HS-27A (cell line): ENCODE data around the gene TMEM100.

Experiments used
- DNase-seq: peaks from one replicate; pipeline ENCODE4 v3.0.0-alpha.2; 2012; ENCODE audit warnings: low read depth, missing footprints

The TMEM100 gene

DNA sequence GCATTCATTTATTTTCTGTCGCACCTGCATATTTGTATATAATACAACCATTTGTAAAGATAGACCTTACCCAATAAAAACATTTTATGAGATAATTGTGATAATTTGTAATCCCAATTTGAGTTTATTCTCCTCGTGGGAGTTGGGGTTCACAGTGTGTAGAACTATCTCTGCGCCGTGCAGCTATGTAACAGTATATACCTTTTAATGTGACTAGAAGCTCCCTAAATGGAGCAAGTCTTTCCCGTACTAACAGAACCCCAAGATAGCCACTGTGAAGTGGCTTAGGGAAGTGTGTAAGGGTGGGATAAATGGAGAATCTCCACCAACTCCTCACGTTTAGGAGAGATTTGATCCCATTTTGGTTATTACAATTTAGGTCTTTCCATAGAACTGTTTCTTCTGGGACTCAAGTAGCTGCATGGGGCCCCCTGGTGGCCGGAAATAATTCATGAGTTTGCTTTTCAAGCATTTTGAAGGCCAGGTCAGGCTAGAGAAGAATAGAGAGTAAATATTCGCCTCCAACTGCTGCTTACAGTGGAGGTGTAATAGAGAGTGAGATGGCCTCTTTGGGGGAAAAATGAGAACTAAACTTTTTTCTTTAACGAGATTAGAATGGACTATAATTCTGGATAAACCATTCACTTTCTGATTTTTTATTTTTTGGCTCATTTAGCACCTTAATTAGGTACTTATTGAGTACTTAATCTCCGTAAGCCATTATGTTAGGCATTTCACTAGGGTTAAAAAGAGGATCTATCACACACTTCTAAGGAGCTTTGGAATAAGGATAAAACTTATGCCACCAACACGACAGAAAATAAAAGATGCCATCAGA lies 4.5 kb downstream of the TMEM100 start:
- DNase-seq = no peak

DNA sequence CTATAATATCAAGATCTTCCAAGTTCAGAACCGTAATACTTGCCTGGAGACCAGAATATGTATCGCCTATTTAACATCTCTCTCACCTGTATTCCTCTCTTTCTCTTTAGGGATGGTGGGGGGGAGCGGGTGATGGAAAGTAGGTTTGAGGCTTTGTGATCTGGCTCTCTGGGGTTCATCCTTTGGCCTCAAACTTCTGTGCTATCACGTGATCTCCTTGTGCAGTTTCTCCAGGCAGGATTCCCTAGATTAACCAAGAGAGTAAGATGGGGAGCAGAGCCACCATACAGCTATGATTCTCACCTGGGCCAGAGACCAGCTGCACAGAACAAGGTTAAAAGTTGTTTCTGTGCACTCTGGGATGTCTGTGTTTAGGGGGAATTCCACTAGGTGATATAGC lies 5.2 kb downstream of the TMEM100 start:
- DNase-seq = no peak

DNA sequence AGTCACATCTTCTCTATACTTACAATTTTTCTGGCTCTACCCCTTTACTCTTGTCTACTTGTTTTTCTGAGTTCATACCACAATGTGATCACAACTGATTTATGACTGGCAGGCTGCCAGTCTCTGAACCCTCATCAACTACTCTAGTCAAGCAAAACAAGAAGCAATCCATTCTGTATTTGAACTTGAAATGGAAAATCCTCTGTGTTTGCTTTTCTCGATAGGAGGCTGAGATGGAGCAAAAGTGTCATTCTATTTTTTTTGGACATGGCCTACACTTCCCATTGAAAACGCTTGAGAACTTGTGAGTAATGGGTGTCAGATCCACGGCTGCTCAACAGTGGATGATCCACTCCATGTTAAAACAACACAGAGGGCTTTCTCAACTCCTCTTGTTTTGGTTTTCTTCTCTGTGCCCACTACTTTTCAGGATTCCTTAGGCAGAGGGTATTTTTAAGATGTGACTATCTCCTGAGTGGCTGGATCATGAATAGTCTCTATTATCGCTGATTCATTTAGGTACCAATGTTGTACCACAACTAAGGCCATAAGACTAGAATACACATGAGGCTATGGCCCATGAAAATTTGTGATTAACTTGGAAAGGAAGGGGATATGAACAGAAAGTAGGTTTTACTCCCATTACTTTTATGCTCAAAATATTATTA lies 11.7 kb downstream of the TMEM100 start:
- DNase-seq = no peak

DNA sequence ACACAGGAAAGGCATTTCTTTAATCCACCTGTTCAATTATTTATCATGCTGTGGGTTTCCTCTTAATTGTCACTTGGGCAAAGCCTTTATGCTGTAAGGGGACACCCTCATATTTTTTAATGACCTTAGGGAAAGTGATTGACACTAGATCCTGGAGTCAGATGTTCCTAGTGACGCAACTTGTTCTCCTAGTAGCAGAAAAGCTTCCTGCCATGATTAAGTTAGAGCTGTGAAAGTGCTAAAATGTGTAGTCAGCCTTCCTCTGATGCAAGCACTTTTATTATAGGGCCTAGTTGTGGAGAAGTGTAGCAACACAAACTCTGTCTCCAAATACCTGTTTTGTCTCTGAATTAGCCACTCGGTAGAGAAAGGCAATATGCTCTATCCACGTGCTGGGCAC lies 12.3 kb downstream of the TMEM100 start:
- no peak for DNase-seq

DNA sequence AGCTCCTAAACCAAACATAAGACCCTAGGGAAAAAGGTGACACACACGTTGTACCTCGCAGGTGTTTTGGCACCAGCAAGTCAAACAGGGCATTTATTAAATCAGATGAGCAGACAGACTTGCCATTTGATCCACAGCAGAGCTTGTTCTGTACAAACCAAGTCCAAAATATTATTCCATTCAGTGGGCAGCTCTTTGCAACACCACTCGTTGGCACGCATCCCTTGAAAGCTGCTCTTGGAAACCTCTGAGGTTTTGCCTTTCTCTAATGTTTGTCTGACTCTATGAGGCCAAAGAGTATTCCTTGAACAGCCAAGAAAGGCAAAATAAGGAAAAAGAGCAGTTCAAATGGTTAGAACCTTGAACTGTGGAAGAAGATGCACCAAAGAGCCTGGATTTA lies 12.7 kb downstream of the TMEM100 start:
- no peak for DNase-seq

DNA sequence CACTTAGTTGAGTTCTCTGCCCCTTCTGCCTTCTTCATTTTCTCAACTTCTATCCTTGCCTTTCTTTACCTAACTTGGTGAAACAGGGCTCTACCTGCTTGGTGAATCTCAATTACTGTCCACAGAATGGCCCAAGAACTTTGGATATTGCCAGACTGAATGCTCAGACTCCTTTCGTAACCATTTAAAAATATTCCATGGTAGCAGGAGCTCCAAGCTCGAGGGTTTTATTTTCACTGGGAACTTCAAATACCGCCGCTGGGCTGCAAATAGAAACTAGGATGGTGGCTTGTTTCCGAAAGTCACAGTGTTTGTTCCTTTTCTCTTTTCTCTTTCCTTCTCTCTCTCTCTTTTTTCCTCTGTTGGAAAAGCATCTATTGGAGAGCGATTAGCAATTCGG lies 13.2 kb downstream of the TMEM100 start:
- no peak for DNase-seq

DNA sequence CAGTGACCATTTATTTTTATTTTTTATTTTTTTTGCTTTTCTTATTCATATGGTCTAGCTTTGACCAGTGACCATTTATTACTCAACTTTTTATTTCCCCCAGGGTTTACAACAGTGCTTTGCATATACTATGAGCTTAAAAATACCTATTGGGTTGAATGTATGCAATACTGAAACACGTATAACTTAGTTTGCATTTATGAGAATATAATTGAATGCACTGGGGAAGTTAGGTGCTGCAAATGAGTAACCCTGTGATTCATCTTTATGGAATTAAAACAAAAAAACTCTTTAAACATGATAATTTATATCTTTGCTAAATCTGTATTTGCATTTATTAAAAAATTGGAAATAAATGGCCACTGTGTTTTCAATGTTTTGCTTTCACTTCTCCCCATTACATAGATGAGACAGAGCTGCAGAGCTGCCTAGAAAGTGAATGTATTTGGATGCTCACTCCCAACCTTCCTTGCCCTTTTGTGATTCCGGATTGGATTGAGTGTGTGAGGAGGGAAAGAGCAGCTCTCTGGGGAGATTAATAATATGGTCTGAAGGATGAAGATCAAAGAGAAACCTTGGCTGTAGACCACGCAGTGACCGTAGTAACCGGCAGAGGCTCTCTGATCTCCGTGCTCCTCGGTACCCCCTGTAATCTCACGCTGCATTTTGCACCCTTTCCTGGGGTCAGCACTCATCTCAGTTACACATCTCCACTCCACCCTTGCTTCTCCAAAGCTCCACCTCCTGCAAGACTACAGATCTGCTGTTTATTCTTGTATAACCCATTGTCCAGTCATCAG lies 14.3 kb downstream of the TMEM100 start:
- DNase-seq = no peak

DNA sequence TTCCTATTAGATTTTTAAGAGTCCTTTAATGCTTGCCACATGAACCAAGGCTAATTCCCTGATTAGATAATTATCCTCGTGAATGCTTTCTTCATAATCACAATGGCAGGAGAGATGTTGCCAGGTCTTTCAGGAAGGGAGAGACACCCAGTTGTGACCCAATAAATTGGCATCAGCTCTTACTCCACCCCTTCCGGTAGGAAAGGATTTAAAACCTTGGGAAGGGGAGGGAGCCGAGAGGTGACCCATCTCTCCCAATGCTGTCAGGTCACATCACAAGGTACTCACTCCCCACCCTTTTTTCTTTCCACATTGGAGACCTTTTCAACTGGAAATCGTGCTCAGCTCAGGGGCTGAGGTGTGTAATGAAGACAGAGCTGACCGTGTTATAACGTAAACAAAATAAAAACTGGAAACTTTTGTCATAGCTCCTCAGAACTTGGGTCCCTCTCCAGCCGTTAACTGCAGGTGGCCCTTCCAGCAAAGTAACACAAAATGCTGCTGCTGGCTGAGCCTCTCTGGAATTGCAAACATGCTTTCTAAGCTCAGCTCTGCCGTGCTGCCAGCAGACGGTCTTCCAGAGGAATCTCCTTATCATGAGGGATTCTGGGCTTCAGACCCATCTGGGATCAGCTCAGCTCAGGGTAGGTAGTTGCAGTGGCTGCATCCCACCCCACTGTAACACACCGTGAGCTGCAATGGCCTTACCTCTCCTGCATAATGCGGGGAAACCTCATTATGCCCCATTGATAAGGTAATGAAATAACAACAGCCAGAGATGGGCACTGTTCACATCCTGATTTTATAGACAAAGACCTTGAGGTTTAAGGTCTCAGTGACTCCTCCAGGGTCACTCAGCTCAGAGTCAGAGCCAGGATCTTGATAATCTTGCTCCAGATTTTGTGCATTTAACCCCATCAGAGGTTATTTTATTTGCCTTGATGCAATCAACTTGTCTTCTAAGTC lies 15.6 kb downstream of the TMEM100 start:
- no peak for DNase-seq

DNA sequence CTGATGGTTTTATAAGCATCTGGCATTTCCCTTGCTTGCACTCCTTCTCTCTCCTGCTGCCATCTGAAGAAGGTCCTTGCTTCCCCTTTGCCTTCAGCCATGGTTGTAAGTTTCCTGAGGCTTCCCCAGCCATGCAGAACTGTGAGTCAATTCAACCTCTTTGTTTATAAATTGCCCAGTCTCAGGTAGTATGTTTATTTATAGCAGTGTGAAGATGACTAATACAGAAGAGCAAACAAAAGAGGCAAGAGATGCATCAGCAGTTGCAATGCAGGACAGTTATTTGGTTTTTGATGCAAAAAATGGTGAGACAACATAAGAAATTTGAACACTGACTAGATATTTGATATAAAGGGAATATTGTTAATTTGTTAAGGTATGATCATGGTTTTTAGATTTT lies 16.8 kb downstream of the TMEM100 start:
- no peak for DNase-seq

DNA sequence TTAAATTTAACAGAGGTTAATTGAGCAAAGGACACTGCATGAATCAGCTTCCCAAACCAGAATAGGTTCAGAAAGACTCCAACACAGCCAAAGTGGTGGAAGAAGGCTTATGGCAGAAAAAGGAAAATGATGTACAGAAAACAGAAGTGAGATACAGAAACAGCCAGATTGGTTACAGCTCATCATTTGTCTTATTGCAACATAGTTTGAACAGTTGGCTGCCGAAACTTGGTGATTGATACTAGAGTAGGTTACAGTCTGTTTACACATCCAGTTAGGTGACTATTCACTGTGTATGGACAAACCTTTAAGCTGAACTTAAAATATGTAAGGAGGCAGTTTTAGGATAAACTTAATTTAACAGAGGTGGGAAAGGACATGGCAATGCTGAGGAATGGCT lies 18.3 kb downstream of the TMEM100 start:
- DNase-seq = no peak

DNA sequence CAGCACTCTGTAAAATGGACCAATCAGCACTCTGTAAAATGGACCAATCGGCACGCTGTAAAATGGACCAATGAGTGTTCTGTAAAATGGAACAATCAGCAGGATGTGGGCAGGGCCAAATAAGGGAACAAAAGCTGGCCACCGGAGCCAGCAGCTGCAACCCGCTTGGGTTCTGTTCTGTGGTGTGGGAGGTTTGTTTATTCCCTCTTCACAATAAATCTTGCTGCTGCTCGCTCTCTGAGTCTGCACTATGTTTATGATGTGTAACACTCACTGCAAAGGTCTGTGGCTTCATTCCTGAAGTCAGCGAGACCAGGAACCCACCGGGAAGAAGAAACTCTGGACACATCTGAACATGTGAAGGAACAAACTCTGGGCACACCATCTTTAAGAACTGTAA lies 20.5 kb downstream of the TMEM100 start:
- DNase-seq = no peak

DNA sequence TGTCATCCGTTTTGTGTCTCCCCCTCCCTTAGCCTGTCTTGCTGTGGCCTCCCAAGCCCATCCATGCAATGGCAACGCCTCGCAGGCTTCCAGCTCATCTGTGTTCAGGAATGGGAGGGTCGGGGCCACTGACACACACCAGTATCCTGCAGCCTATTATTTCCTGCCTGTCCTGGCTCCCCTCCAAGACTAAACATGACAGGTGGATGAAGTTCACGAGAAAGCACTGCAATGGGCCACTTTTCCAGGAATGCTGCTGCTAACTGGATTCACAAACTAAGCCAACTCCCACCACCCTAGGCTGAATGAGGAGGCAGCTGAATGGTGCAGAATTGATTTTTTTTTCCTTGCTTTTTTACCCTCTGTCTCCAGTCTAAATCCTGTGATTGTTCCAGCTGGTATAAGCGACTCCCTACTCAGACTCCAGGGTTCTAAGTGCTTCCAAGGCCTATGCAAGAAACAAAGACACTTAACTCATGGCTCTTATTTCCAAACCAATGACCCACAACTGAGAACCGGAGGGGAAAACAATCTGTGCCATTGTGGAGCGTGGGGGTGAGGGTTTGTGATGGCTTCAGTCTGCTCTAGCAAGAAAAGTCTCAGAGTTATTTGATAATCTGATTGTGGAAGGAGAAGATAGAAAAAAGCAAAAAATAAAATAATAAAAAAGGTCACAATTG lies 23.3 kb downstream of the TMEM100 start:
- no peak for DNase-seq

DNA sequence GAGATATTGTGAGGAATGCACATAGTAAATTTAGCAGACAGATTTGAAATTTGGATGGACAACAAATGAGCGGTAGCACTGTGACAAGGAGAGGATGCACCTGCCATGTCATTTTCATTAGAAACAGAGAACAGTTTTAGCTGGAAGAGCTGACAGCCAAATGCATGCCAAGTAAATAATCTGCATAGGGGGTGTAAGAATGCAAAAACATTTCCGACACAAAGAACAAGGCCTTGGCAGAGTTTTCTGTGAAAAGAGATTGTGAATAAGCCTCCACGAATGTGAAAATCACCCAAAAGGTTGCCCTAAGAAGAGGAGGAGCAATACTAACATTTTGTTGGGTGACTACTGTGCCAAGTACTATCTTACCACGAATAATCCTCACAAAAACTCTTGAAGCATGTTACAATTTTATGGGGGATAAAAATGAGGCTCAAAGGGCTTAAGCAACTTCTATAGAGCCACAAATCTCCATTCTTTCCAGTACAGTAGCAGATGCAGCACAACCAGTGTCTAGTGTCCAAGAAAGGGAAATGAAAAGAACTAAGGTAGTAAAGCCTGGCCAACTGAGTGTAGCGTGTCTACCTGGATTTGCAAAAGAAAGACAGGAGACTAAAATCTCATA lies 28.3 kb downstream of the TMEM100 start:
- no peak for DNase-seq

DNA sequence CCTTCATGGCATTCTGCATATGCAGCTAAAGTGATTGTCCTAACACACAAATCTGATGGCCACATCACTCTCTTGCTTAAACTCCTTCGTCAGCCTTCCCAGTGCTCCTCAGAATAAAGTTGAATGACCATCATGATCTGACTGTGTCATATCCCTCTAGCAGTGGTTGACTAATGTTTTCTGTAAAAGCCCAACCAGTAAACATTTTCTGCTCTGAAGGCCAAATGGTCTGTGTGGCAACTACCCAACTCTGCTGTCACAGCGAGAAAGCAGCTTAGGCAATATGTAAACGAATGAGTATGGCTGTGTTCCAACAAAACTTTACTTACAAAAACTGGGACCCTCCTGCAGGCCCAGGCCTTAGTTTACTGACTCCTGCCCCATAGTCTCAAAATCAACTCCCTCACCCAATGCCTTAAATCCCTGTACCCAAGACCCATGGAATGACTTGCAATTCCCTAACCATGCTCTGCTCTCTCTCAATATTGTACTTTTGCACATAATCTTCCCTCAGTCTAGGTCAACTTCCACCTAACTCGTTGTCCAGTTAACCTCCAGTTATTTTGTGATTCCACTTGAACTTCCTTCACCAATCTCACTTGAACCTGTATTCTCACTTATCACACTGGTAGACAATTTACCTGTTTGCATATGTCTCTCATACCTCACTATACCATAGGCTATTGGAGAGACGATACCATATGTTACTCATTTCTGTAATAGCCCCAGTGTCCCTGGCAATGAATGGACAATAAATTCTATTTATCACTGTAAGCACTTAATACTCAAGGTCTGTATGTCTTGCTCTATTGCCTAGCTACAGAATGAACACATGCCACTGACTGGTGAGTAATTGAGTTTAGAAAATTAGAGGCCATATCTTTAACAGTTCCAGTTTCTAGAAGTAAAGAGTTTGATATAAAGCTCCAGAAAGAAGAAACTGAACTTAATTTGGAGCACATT lies 29.1 kb downstream of the TMEM100 start:
- DNase-seq = no peak

DNA sequence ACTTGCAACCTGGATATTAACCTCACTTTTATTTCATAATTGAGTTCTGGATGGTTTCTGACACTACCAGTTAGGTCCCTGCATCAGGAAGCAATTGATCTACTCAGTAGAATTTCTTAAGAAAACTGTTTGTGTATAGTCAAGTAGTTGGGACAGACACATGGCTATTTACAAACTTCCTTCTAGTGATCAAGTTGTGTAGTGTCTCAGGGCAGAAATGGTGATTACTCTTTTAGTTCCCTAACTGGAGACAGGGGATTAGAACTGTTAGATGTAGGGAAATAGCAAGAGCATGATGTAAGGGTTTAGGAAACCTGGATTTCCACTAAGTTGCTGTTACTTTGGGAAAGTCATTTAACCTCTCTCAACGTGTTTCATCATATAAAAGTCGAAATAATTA lies 30.4 kb downstream of the TMEM100 start:
- no peak for DNase-seq

DNA sequence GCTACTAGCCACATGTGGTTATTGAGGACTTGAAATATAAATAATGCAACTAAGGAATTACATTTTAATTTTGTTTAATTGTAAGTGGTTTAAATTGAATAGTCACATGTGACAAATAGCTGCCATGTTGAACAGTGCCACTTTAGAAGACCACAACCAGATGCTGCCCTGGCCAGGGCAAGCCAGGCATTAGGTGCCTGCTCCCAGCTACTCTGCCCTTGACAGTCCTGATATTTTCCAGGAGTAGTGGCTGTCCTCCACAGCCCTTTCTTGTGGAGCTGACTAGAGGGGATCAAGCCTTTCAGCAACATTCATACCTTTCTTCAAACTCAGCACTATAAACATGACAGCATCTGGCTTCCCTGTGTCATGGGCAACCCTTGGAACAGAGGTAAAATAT lies 31.0 kb downstream of the TMEM100 start:
- no peak for DNase-seq

DNA sequence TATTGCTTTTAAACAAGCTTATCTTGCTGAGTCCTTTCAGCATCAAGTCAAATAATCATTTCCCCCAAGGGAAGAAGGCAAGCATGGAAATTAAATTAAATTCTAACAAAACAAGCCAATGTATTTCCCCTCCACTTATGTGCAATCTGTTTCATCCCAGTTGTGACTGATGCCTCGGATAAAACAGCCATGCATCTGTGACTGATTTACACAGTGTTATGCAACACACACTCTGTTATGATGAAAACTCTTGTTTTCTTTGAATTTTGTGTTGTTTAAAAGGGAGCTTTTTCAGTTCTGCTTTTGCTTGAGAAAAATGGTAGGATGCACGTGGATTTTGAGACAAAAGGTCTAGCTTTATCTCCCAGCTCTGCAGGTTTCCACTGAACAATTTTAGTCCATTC lies 32.6 kb downstream of the TMEM100 start:
- DNase-seq = no peak

DNA sequence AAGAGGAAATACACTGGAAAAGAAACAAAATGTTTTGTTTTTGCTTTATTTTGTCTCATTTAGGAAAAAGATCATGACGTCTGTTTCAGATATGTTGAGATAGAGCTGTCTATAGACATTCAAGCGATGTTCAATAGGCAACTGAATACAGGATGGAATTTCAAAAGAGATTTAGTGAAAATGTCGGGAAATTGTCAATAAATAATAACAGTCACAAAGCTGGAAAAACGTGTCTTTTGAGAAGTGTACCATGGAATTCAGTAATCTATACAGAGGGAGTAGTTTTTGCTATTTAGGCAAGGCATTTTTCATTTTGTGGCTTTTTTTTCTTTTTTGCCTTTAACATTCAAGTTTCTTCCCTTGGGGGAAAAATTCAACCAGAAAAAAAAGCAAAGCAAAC lies 33.0 kb downstream of the TMEM100 start:
- DNase-seq = no peak

DNA sequence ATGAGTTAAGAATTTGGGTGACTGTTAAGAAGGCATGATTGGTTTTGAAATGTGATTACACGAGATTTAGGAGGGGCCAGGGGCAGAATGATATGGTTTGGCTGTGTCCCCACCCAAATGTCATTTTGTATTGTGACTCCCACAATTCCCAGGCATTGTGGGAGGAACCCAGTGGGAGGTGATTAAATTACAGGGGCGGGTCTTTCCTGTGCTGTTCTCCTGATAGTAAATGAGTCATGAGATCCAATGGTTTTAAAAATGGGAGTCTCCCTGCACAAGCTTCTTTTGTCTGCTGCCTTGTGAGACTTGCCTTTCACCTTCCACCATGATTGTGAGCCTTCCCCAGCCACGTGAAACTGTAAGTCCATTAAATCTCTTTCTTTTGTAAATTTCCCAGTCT lies 34.6 kb downstream of the TMEM100 start:
- no peak for DNase-seq

DNA sequence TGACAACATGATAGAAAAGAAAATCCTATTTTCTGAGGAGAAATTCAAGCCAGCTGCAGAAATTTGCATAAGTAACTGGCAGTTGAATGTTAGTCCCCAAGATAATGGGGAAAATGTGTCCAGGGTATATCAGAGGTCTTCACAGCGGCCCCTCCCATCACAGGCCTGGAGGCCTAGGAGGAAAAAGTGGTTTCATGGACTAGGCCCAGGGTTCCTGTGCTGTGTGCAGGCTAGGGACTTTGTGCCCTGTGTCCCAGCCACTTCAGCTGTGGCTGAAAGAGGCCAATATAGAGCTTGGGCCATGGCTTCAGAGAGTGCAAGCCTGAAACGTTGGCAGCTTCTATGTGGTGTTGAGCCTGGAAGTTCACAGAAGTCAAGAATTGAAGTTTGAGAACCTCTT lies 35.6 kb downstream of the TMEM100 start:
- no peak for DNase-seq
